ENCODE data around the gene SMIM45.

The SMIM45 gene

GRCh38 chr22:41951898-41952474, at the start of gene SMIM45:
Gene SMIM45, plus strand, starts transcription at chr22:41952150.
- no peak within 1 kb of the TSS for H3K4me3 ChIP-seq (ENCODE audit: control insufficient read depth, low read depth, low read length)
- no peak for DNase-seq (ENCODE audit: low read depth)
- TF ChIP-seq, protein P1, sequence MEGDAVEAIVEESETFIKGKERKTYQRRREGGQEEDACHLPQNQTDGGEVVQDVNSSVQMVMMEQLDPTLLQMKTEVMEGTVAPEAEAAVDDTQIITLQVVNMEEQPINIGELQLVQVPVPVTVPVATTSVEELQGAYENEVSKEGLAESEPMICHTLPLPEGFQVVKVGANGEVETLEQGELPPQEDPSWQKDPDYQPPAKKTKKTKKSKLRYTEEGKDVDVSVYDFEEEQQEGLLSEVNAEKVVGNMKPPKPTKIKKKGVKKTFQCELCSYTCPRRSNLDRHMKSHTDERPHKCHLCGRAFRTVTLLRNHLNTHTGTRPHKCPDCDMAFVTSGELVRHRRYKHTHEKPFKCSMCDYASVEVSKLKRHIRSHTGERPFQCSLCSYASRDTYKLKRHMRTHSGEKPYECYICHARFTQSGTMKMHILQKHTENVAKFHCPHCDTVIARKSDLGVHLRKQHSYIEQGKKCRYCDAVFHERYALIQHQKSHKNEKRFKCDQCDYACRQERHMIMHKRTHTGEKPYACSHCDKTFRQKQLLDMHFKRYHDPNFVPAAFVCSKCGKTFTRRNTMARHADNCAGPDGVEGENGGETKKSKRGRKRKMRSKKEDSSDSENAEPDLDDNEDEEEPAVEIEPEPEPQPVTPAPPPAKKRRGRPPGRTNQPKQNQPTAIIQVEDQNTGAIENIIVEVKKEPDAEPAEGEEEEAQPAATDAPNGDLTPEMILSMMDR (conservative IDR thresholded peaks at IDR 0.05; ENCODE audit: control insufficient read depth, insufficient read depth, low read depth, low read length) = no peak

DNA sequence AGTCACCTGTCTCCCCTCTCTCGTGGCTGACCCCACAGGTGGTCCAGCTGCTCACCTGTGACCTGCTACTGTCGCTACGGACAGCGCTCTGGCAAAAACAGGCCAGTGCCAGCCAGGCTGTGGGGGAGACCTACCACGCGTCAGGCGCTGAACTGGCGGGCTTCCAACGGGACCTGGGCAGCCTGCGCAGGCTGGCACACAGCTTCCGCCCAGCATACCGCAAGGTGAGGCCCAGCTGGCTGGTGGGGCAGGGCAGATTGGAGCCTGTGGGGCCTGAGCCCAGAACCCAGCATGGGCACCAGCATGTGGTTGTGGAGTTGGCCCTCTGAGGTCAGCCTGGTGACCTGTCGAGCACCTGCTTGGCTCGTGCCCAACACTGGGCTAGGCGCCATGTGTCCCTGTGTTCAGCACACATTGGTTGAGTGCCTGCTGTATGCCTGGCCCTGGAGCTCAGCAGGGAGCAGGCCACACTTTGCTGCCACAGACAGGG, 49.0 kb upstream of the SMIM45 start:
- H3K4me3 ChIP-seq (ENCODE audit: control insufficient read depth, low read depth, low read length) = no peak overlapping the region
- DNase-seq (ENCODE audit: low read depth) = no peak
- TF ChIP-seq, protein P1 (conservative IDR thresholded peaks at IDR 0.05; ENCODE audit: control insufficient read depth, insufficient read depth, low read depth, low read length) = no peak

- TF ChIP-seq, protein P1 (conservative IDR thresholded peaks at IDR 0.05; ENCODE audit: control insufficient read depth, insufficient read depth, low read depth, low read length) = no peak
- no peak overlapping the region for H3K4me3 ChIP-seq (ENCODE audit: control insufficient read depth, low read depth, low read length)
- DNase-seq (ENCODE audit: low read depth) = no peak
Observed at GRCh38 chr22:41904450-41905410, 47.2 kb upstream of the SMIM45 start.

- TF ChIP-seq, protein P1 (conservative IDR thresholded peaks at IDR 0.05; ENCODE audit: control insufficient read depth, insufficient read depth, low read depth, low read length) = no peak
- DNase-seq (ENCODE audit: low read depth) = no peak
- H3K4me3 ChIP-seq (ENCODE audit: control insufficient read depth, low read depth, low read length) = no peak overlapping the region
Observed at GRCh38 chr22:41905411-41906202, 46.3 kb upstream of the SMIM45 start.

GRCh38 chr22:41906822-41907221, 45.1 kb upstream of the SMIM45 start:
- TF ChIP-seq, protein P1 (conservative IDR thresholded peaks at IDR 0.05; ENCODE audit: control insufficient read depth, insufficient read depth, low read depth, low read length) = no peak
- DNase-seq (ENCODE audit: low read depth) = no peak
- no peak overlapping the region for H3K4me3 ChIP-seq (ENCODE audit: control insufficient read depth, low read depth, low read length)
